Fibroblast of upper back skin (primary cell): ENCODE data around the gene PDIA5.

Experiments
- DNase-seq: peaks from one replicate; pipeline ENCODE4 v3.0.0-alpha.2; 2013

The PDIA5 gene

GRCh38 chr3:123044981-123045763 is 21.7 kb upstream of the PDIA5 start:
- no peak for DNase-seq

DNA sequence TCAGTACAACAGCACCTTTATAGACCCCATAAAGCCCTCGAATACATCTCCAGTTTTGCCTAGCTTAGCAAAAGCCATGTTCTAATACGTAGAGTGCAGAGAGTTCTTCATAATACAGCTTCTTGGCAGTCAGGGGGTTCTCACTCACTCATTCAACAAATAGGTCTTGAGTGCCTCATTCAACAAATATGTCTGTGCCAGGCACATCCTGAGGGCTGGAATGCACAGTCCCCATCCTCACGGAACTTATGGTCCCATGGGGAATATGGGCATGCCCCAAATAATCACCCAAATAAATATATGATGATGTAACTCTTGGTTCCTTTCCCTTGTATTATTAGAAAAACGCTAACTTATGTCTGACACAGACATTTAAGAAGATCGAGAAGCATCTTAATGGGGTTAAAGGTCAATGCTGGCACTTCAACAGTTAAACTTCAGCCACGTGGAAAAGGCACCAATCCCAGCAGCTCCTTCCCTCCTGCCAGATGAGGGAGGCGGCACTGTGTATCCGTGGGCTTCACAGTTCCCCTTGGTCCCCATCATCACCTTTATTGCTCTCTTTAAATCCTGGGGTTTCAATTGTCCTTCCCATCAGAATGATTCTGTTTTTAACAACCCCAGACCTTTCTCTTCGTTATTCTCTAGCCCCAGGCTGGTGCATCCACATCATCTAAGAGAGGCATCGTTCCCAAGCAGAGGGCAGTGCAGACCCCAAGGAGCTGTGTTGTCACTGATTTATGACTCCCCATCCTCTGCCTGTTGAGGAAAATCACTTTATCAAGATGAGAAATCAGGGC is 20.4 kb upstream of the PDIA5 start:
- peak; percentile 46 for DNase-seq

- DNase-seq: no peak
Observed at GRCh38 chr3:123047062-123047319, 19.8 kb upstream of the PDIA5 start.

GRCh38 chr3:123048480-123049237 is 18.2 kb upstream of the PDIA5 start:
- DNase-seq: no peak

- DNase-seq: no peak
Observed at GRCh38 chr3:123050666-123051065, 16.2 kb upstream of the PDIA5 start.

GRCh38 chr3:123053107-123053506 is 13.7 kb upstream of the PDIA5 start:
- DNase-seq: peak; percentile 28

DNA sequence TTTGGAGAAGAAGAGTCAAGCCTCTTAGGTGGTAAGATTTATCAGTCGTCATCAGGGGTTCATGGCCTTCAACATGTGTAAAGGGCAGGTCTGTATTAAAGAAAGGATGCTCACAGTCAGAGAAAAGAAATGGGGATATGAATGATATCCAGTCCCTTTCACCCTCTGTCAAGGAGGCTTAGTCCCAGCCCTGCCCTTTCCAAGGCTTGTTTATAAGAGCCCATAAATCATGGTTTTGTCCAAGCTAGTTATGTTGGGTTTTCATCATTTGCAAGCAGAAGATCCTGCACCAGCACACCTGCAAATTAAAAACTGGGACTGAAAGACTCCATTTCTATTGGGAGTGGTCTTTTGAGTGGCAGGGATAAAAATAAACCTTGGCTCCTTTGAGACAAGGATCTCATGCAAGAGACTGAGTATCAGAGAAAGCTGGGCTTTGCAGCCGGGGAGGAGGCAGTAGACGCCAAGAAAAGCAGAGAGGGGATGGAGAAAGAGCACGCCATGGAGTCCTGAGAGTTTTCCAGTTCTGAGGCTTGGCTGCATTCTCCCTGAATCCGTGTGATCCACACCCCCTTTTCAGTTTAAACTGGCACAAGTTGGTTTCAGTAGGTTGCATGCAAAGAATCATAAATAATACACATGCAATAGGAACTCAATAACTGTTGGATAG is 12.6 kb upstream of the PDIA5 start:
- DNase-seq: peak; percentile 47

- no peak for DNase-seq
Observed at GRCh38 chr3:123054931-123055330, 11.9 kb upstream of the PDIA5 start.

DNA sequence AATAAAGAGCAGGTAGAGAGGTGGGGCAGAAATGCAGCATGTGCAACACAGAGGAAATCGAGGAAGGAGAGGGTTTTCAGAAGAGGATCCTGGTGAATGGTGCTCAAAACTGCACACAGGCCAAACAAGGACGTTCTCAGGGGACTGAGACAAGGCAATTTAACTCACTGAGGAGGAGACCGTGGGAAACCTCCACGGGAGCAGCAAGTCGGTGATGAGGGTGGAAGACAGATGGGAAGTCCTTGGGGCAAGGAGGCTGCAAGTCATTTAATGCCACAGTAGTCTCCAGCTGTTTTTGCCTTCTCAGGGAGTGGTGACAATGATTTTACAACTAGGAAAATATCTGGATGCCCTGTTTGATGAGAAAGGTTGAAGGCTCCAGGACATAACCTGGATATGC is 11.5 kb upstream of the PDIA5 start:
- DNase-seq: no peak

DNA sequence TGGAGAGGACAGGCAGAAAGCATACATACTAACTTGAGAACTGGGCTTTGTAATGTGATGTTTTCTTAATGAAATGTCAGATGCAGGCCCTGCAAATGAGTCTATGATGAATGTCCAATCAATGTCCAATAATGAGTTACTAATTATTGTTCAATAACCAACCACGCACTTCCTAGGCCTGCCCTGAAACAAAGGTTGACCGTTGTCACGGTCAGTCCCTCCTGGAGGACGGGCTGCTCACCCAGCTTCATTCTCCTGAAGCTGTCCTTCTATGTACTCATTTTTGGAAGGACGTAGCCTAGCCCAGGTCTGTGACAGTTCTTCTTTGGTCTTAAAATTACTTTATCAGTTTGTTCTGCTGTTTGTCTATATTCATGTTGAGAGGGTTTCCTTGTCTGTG is 8.3 kb upstream of the PDIA5 start:
- DNase-seq: no peak

DNA sequence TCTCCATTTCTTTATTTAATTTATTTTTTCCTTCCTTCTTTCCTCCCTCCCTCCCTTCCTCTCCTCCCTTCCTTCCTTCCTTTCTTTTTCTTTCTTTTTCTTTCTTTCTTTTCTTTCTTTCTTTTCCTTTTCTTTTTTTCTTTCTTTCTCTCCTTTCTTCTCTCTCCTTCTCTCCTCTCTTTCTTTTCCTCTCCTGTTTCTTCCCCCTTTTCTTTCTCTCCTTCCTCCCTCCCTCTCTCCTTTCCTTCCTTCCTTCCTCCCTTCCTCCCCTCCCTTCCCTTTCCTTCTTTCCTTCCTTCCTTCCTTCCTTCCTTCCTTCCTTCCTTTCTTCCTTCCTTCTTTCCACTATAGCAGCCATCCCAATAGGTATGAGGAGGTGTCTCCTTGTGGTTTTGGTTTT is 6.8 kb upstream of the PDIA5 start:
- no peak for DNase-seq

DNA sequence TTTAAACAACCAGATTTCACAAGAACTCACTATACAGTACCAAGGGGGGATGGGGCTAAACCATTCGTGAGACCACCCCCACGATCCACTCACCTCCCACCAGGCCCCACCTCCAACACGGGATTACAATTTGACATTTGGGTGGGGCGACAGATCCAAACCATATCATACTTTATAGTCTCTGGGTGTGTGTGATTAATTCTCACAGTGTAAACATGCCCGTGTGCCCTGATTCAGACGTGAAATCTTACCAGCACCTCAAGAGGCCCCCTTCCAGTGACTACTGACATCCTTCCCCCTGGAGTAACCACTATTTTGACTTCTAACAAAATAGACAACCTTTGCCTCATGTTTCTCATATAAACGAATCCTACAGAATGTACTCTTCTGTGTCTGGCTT is 5.0 kb upstream of the PDIA5 start:
- DNase-seq: no peak

DNA sequence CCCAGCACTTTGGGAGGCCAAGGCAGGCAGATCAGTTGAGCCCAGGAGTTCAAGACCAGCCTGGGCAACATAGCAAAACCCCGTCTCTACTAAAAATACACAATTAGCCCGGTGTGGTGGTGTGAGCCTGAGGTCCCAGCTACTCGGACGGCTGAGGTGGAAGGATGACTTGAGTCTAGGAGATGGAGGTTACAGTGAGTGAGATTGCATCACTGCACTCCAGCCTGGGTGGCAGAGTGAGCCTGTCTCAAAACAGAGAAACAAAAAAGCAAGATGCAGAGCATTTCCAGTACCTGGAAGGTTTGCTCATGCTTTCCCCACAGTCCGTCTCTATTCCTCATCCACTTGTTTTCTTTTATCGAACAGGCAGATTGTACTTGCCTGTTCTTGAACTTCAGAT is 3.8 kb upstream of the PDIA5 start:
- no peak for DNase-seq

DNA sequence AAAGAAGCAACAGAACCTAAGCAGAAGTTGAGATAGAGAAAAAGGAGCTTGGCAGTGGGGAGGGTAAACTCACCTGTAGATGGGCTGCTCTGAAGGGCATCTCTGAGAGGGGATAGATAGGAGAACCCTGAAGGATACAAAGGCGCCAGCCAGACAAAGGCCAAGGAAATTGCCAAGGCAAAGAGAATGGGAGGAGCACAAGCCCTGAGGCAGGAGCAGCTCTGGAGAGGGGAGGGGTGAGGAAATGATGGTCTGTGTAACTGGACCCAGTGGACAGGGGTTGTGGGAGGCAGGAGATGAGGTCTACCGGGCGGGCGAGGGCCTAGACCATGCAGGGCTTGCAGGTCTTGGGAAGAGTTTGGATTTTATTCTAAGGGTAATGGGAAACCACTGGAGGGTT is 2.3 kb upstream of the PDIA5 start:
- no peak for DNase-seq

- DNase-seq: no peak
Observed at GRCh38 chr3:123064914-123065313, 1.9 kb upstream of the PDIA5 start.

- no peak for DNase-seq
Observed at GRCh38 chr3:123066599-123066895, 278 bp upstream of the PDIA5 start.

DNA sequence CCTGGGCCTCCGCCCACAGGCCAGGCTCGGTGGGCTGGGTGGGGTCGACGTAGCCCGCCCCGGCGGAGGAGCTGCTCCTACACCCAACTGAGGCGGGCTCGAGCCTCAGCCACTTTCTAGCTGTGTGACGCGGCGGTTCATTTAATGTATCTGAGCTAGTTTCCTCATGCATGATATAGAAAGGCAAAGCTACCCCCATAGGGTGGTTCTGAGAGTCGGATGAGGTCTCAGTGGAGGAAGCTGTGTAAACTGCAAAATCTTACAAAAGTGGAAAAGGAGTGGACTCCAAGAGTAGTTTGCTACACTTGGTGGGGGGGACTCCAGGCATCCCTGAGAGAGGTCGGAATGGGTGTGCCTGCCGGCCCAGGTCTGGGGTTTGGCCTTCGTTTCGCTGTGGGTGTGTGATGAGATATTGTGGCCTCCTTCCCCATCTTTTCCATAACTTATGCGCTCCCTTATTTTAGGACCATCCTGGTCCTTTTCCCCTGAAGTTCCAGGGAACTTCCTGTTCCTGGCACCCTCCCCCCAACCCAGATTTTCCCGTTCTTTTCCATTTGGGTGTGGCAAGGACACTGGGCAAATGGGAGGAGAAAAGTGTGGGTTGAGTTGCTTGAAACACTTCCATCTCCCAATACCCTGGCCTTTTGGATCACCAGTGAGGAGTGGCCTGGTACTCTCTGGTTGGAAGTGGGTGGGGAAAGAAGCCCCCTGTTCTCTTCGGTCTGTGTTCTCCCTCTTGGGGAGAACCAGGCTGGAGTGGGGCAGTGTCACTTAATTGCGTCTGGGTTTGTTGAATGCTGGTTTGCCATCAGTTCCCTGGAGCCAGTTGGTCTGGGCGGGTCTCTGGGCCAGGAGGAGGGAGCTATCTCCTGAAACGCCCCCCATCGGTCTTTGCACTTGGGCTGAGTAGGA is 1.1 kb downstream of the PDIA5 start:
- peak; percentile 36 for DNase-seq

- DNase-seq: no peak
Observed at GRCh38 chr3:123068601-123069381, 2.0 kb downstream of the PDIA5 start.

DNA sequence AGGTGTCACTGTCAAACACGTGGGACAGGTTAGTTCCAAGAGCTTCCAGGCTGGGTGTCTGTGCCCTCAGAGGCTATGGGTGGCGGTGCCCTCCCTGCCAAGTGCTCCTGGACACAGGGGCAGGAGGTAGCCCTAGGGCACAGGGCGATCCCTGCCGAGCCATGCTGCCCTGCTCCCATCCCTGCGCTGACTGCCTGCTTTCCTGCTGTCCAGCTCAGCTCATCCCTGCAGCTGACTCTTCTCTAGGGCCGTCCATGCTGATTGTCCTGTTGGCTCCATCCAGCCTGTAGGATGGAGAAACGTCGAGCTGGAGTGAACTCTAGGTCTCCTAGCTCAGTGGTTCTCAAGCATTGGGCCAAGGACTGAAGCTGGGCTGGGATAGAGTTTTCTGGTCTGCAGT is 3.7 kb downstream of the PDIA5 start:
- DNase-seq: no peak

- peak; percentile 63 for DNase-seq
Observed at GRCh38 chr3:123071146-123071545, 4.3 kb downstream of the PDIA5 start.

DNA sequence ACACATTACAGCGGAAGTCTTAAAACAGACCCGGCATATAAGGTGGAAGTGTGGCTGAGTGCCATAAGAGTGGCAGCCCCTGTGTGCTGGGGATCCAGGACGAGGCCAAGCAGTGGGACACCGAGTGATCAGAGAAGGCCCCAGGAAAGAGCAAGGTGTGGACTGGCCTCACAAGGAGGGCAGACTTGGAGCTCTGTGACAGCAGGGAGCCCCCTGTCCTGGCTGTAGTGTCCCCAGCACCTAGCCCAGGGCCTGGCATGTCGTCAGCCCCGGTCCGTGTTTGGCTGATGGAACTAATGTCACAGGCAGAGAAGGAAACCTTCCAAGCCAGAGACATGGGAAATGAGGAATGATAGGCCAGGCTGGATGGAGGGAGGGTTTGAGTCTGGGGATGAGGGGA is 4.8 kb downstream of the PDIA5 start:
- no peak for DNase-seq

DNA sequence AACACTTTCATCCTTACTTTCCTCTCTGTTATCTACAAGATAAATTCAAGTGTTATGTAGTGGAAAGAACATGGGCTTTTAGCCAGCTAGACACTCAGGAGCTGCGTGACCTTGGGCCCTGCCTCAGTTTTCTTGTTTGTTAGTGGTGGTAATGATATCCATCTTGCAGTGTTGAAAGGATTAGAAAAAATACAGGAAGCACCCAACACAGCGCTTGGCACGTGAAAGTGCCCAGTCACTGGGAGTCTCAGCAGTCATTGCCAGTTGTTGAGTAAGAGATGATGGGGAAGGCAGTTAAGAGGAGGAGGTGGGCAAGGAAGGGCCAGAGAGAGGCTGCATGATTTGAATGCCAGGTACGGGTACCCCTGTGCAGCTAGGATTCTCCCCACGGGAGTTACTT is 5.3 kb downstream of the PDIA5 start:
- DNase-seq: no peak
